GM12801 (cell line): ENCODE measurements around the gene MTG1.

ENCODE experiments used
- TF ChIP-seq, protein P1 (sequence below): IDR thresholded peaks from one replicate; pipeline ENCODE4 v1.5.1; 2011; ENCODE audit warnings: control low read depth; ENCODE audit not compliant: insufficient read length; ENCODE audit errors: extremely low read depth

Gene MTG1, protein sequence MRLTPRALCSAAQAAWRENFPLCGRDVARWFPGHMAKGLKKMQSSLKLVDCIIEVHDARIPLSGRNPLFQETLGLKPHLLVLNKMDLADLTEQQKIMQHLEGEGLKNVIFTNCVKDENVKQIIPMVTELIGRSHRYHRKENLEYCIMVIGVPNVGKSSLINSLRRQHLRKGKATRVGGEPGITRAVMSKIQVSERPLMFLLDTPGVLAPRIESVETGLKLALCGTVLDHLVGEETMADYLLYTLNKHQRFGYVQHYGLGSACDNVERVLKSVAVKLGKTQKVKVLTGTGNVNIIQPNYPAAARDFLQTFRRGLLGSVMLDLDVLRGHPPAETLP

DNA sequence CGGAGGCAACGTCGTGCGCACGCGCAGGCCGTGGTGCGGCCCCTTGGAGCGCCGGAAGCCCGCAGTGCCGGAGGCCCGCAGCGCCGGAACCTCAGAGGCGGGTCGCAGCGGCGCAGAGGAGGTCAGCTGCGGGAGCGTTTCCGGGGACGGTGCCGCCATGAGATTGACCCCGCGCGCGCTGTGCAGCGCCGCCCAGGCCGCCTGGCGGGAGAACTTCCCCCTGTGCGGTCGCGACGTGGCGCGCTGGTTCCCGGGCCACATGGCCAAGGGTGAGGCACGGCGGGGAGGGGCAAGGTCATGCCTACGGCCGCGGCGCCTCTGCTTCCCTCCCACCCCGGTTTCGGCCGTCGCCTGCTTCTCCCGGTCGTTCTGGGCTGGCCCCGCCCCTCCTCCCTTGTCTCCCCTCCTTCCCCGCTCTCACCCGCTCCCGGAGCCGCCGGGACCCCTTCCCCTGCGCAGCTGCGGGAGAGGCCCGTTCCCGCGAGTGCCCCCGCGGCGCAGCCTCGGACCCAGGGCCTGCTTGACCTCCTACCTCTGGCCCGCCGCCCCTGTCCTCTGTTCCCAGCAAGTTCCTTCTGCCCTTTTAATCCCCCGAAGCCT lies at the start of gene MTG1:
TSS of gene MTG1 (plus strand) at position 94 of the 600 bp plus-strand sequence. CDS start at position 158, 64 bp downstream.
- TF ChIP-seq, protein P1, sequence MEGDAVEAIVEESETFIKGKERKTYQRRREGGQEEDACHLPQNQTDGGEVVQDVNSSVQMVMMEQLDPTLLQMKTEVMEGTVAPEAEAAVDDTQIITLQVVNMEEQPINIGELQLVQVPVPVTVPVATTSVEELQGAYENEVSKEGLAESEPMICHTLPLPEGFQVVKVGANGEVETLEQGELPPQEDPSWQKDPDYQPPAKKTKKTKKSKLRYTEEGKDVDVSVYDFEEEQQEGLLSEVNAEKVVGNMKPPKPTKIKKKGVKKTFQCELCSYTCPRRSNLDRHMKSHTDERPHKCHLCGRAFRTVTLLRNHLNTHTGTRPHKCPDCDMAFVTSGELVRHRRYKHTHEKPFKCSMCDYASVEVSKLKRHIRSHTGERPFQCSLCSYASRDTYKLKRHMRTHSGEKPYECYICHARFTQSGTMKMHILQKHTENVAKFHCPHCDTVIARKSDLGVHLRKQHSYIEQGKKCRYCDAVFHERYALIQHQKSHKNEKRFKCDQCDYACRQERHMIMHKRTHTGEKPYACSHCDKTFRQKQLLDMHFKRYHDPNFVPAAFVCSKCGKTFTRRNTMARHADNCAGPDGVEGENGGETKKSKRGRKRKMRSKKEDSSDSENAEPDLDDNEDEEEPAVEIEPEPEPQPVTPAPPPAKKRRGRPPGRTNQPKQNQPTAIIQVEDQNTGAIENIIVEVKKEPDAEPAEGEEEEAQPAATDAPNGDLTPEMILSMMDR, result no peak

DNA sequence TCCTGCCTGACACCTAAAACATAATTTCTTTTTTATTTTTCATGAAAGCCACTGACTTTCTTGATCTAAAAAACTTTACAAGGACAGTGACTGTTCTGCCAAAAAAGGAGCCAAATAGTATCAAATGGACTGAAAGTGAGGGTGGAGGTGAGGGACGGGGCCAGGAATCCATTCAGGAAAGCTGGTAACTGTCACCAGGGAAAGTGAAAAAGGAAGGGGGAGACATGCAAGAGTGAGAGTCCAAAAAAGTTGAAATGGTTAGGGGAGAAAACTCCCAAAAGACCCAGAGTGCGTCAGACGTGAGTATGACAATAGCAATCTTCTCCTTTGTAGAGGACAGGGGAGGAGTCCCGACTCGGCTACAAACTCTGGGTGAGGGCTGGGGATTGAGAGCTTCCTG lies 49.7 kb upstream of the MTG1 start:
- TF ChIP-seq, protein P1, result no peak

DNA sequence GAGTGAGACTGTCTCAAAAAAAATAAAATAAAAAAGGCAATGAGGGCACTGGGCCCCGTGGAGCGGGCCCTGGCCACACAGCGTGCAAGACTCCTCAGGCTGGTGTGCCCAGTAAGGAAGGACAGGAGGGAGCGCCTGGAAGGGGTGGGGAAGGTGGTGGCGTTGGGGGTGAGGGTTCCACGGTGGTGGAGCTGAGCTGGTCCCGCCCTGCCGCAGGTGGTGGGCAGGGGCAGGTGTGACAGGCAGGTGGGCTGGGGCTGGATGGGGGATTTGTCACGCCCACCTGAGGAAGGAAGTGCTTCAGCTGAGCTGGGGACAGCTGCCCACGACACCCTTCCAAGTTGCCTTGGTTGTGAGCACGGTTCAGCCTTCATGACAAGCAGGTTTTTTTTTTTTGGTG lies 47.5 kb upstream of the MTG1 start:
- TF ChIP-seq, protein P1, result no peak

DNA sequence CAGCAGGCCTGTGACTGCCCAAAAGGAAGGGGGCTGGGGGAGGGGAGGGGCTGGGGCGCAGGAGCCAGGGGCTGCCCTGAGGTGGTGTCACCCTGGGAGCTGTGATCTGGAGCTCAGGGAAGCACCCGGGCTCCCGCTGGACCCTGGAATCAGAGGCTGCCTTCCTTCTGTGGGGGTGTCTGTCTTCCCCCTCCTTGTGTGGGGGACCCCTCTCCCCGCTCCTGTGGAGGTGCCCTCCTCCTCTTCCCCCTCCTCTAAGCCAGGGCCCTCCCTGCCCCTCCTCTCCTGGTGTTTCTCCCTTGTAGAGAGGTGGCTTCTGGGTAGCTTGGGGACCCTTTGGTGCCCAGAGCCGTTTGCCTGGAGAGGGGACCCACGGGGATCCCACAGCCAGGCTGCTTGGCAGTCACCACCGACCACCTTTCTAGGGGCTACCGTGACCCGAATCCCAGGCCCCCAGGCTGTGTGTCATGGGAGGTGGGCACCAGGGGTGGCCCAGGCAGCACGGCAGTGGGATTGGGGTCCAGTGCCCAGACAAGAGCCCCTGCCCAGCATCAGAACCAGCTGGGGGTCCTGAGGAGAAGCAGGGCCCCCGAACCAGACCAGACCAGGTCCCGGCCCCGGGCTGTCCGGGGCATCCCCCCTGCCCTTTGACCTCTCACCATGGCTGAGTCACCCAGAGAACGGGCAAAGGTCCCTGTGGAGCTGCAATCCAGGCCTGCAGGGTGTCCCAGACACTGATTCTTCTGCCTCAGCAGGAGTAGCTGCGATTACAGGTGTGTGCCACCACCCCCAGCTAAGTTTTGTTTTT lies 46.0 kb upstream of the MTG1 start:
- TF ChIP-seq, protein P1, result no peak

DNA sequence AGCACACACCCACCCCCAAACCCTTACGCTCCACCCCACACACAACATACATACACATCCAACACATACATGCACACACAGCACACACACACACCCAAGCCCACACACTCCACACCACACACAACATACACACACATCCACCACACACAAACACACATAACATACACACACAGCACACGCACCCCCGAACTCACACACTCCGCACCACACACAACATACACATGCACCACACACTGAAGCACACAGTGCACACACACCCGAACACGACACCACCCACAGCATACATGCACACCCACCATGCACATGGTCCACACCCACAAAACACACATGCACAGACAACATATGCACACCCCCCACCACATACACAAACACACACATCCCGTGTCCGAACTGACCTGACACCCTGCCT lies 44.8 kb upstream of the MTG1 start:
- TF ChIP-seq, protein P1, result no peak

DNA sequence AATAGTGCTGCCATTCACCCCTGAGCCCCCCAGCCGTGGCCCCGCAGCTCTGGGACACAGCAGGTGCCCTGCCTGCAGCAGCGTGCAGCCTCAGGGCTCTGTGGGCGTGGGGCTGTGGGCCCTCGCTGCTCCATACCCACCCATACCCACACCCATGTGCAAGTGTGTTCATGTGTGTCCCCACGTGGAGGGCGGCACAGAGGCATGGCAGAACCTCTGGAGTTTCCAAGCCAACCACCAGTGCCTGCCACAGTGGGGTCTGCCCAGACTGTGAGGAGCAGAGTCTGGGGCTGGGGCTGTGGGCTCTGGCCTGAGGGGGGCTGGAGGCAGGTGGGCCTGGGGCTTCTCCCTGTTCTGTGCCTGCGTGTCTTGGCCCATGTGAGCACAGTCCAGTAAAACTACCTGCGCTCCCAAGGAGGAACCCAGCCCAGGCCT lies 44.4 kb upstream of the MTG1 start:
- TF ChIP-seq, protein P1, result no peak

DNA sequence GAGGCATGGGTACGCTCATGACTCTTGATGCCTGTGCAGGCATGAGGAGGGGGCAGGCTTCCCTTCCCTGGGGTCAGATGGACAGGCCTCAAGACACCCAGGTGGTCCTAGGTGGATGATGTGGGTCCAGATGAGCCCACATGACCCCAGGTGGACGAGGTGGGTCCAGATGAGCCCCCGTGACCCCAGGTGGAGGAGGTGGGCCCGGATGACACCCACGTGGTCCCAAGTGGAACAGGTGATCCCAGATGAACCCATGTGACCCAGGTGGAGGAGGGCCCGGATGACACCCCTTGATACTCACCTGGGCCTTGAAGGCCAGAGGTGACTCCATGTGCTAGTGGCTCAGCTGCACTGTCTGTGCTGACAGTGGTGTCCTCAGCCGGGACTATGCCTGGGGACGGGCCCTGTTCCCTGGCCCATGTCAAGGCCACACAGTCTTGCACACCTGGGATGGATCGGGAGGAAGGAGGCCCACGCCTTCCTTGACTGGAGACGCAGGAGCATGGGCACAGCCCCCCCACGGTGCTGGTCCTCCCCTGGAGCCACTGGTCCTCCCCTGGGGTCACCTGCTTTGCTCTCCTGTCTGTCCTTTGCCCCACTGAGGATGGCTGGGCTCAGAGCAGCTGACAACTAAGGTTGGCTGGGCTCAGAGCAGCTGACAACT lies 43.5 kb upstream of the MTG1 start:
- TF ChIP-seq, protein P1, result no peak
